ENCODE measurements around the gene TMEM94.

Gene TMEM94

GRCh38 chr17:75499313-75500022, 43.0 kb downstream of the TMEM94 start:
- no peaks in the 10 kb centered on the region for H3K36me3 ChIP-seq (ENCODE audit: control insufficient read depth, insufficient read depth, low read length)
- no peak overlapping the region for H3K4me3 ChIP-seq (ENCODE audit: low read depth, low read length)
- no peaks in the 10 kb centered on the region for H3K79me2 ChIP-seq
- no peak overlapping the region for H3K9ac ChIP-seq
- no peak for TF ChIP-seq CTCF (IDR thresholded peaks at IDR 0.05)
- H2AFZ ChIP-seq, result no peak overlapping the region
- H3K27ac ChIP-seq, result no peak overlapping the region
- H3K4me1 ChIP-seq, result peaks cover 8% of the 10 kb centered on the region
- H3K27me3 ChIP-seq (ENCODE audit: control insufficient read depth, insufficient read depth, low read length), result no peaks in the 10 kb centered on the region
- no peaks in the 10 kb centered on the region for H3K9me3 ChIP-seq (ENCODE audit: control insufficient read depth, low read length)
- H3K4me2 ChIP-seq (ENCODE audit: low read length), result no peak overlapping the region

- Histone ChIP-seq H3K27me3 (ENCODE audit: control insufficient read depth, insufficient read depth, low read length) (no peaks in the 10 kb centered on the region), H3K27ac (no peak overlapping the region), H2AFZ (no peak overlapping the region), H3K9ac (no peak overlapping the region), H3K79me2 (no peaks in the 10 kb centered on the region), H3K9me3 (ENCODE audit: control insufficient read depth, low read length) (no peaks in the 10 kb centered on the region), H3K4me2 (ENCODE audit: low read length) (no peak overlapping the region), H3K4me1 (peaks cover 10% of the 10 kb centered on the region), H3K36me3 (ENCODE audit: control insufficient read depth, insufficient read depth, low read length) (no peaks in the 10 kb centered on the region), H3K4me3 (ENCODE audit: low read depth, low read length) (no peak overlapping the region)
- TF ChIP-seq CTCF (IDR thresholded peaks at IDR 0.05), result no peak
Measured at GRCh38 chr17:75500419-75501216, 44.2 kb downstream of the TMEM94 start.

- Histone ChIP-seq H3K9ac (no peak overlapping the region), H3K36me3 (ENCODE audit: control insufficient read depth, insufficient read depth, low read length) (no peaks in the 10 kb centered on the region), H3K4me2 (ENCODE audit: low read length) (no peak overlapping the region), H3K27ac (no peak overlapping the region), H3K79me2 (no peaks in the 10 kb centered on the region), H2AFZ (no peak overlapping the region), H3K4me3 (ENCODE audit: low read depth, low read length) (no peak overlapping the region), H3K4me1 (peaks cover 3% of the 10 kb centered on the region), H3K9me3 (ENCODE audit: control insufficient read depth, low read length) (no peaks in the 10 kb centered on the region), H3K27me3 (ENCODE audit: control insufficient read depth, insufficient read depth, low read length) (no peaks in the 10 kb centered on the region)
- TF ChIP-seq CTCF (IDR thresholded peaks at IDR 0.05), result no peak
Measured at GRCh38 chr17:75501378-75502071, 45.1 kb downstream of the TMEM94 start.

GRCh38 chr17:75502072-75502720, 45.8 kb downstream of the TMEM94 start:
- TF ChIP-seq CTCF (IDR thresholded peaks at IDR 0.05), result no peak
- H3K4me1 ChIP-seq, result peaks cover 3% of the 10 kb centered on the region
- H3K27me3 ChIP-seq (ENCODE audit: control insufficient read depth, insufficient read depth, low read length), result no peaks in the 10 kb centered on the region
- no peaks in the 10 kb centered on the region for H3K36me3 ChIP-seq (ENCODE audit: control insufficient read depth, insufficient read depth, low read length)
- H3K4me3 ChIP-seq (ENCODE audit: low read depth, low read length), result no peak overlapping the region
- no peak overlapping the region for H3K4me2 ChIP-seq (ENCODE audit: low read length)
- no peaks in the 10 kb centered on the region for H3K9me3 ChIP-seq (ENCODE audit: control insufficient read depth, low read length)
- no peak overlapping the region for H3K9ac ChIP-seq
- no peaks in the 10 kb centered on the region for H3K79me2 ChIP-seq
- H3K27ac ChIP-seq, result no peak overlapping the region
- H2AFZ ChIP-seq, result no peak overlapping the region
